ENCODE data around the gene GNAI1.
"Not testable (repeated sequence)": the region's sequence is repeated elsewhere in the genome, so short reads cannot be mapped to it uniquely, and the experiment has no call there.

GNAI1 gene

GRCh38 chr7:80133361-80134114 is 1.1 kb upstream of the GNAI1 start:
- DNase-seq = no peak

- no peak for DNase-seq
These were observed 506 bp upstream of the GNAI1 start for GRCh38 chr7:80134115-80134535.

GRCh38 chr7:80135309-80136104 is 876 bp downstream of the GNAI1 start:
- DNase-seq = no peak

- peak; percentile 6 for DNase-seq
These were observed 1.8 kb downstream of the GNAI1 start for GRCh38 chr7:80136261-80137055.

GRCh38 chr7:80137410-80137809 is 2.8 kb downstream of the GNAI1 start:
- no peak for DNase-seq

GRCh38 chr7:80139236-80139635 is 4.6 kb downstream of the GNAI1 start:
- DNase-seq = no peak

- DNase-seq = no peak
These were observed 5.8 kb downstream of the GNAI1 start for GRCh38 chr7:80140388-80140787.

- DNase-seq = no peak
These were observed 6.7 kb downstream of the GNAI1 start for GRCh38 chr7:80141376-80141775.

GRCh38 chr7:80142853-80143580 is 8.4 kb downstream of the GNAI1 start:
- no peak for DNase-seq

- DNase-seq = no peak
These were observed 11.3 kb downstream of the GNAI1 start for GRCh38 chr7:80145780-80146422.

GRCh38 chr7:80146545-80147182 is 12.0 kb downstream of the GNAI1 start:
- DNase-seq = no peak

- no peak for DNase-seq
These were observed 13.1 kb downstream of the GNAI1 start for GRCh38 chr7:80147543-80148391.

- no peak for DNase-seq
These were observed 16.1 kb downstream of the GNAI1 start for GRCh38 chr7:80150611-80151273.

GRCh38 chr7:80151274-80151665 is 16.6 kb downstream of the GNAI1 start:
- DNase-seq = no peak

- DNase-seq = no peak
These were observed 18.8 kb downstream of the GNAI1 start for GRCh38 chr7:80153446-80153845.

- no peak for DNase-seq
These were observed 20.2 kb downstream of the GNAI1 start for GRCh38 chr7:80154656-80155333.

GRCh38 chr7:80155374-80155773 is 20.7 kb downstream of the GNAI1 start:
- no peak for DNase-seq

GRCh38 chr7:80157770-80158169 is 23.1 kb downstream of the GNAI1 start:
- not testable (repeated sequence) for DNase-seq

- DNase-seq = no peak
These were observed 25.2 kb downstream of the GNAI1 start for GRCh38 chr7:80159802-80160201.

GRCh38 chr7:80161466-80161865 is 26.8 kb downstream of the GNAI1 start:
- no peak for DNase-seq

Measured in NCI-H1694 (cell line).